Measurements from ENCODE around the gene AOPEP.

Gene AOPEP

GRCh38 chr9:94975480-94975879 is 249.0 kb downstream of the AOPEP start:
- no peak for DNase-seq

GRCh38 chr9:94976077-94976476 is 249.6 kb downstream of the AOPEP start:
- DNase-seq, result no peak

DNA sequence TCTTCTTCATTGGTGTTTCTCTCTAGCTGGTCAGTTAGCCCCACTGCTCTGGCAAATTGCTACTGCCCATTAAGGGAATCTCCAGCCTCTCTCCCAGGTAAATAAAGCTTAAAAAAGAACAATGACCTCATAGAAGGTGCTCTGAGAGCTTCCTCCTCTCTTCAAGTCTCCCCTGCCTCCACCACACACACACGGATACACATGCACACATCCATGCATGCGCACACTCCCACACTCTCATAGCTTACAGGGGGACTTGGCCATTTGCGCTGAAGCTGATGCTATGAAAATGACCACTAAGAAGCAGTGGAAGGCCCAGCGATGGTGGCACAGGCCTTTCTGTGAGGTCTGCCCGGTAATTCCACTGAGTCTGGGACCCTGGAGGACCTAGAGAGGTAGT is 250.9 kb downstream of the AOPEP start:
- DNase-seq, result no peak

- DNase-seq, result no peak
Observed at GRCh38 chr9:94979904-94980507, 253.5 kb downstream of the AOPEP start.

DNA sequence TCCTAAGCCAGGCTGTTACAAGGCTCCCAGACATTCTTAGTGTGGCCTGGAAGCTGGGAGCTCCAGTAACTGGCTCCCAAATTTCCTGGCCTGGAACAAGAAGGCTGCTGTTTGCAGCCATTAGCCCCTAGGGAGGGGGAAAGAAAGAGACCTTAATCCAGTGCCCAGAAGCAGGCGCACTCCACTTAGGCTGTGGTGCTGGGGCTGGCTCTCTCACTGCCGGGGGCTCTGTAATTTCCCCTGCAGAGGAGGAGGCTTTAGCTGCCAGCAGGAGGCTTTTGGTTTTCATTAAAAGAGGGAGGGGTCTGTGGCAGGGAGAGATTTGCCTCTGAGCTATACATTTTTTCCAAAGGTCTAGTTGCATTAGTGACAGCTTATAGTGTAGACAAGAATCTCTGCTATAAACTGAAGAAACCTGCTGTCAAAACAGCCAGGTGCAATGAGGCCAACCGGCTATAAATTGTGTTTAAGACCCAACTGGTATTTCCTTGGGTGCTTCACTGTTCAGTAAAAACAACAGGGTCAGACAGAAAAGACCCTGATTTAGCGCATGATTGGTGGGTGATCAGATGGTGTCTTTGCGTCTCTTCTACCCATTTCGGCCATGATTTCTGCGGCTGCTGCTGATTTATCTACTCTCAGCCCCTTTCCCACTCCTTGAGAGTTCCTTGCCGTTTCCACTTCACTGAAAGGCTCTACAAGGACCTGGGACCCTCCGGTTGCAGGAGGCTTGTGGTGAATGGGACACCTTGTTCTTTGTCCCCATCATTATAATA is 254.6 kb downstream of the AOPEP start:
- DNase-seq, result no peak

DNA sequence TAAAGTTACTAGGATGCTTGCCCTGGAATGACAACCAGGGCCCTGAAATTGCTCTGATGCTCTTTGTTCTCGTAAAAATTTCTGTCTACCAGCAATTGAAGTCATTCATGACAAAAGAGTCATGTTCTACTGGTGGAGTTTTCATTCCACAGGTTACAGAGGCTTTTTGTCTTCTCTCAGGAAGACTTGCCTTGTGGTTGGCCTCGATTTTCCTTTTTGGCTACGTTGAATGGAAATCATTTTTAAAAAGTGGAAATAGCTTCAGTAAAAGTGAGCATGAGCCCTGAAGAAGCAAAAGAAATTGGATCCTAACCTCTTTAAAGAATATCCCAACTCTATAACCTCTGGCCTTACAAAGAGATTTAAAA is 255.2 kb downstream of the AOPEP start:
- DNase-seq, result no peak

- DNase-seq, result no peak
Observed at GRCh38 chr9:94982211-94982610, 255.7 kb downstream of the AOPEP start.

GRCh38 chr9:94983552-94983951 is 257.1 kb downstream of the AOPEP start:
- DNase-seq, result no peak

- no peak for DNase-seq
Observed at GRCh38 chr9:94984891-94985476, 258.5 kb downstream of the AOPEP start.

- DNase-seq, result no peak
Observed at GRCh38 chr9:94985649-94986048, 259.1 kb downstream of the AOPEP start.

DNA sequence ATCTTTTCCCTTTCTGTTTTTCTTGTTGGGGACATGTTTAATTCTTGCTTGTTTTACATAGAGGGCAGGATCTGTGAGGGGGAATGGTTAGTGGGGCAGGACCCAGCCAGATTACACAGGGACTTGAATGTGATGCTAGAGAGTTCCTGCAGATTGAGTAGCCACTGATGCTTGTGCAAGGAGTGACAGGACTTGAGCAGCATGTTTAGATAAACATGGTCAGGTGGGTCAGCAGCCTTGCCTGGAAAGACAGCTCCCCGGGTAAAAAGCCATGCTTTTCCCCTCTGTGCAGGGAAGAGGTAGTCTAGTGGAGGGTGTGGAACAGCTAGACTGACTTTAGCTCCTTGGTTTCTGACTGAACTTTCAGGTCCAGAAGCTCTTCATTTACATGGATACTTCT is 261.2 kb downstream of the AOPEP start:
- DNase-seq, result no peak

GRCh38 chr9:94990897-94991561 is 264.5 kb downstream of the AOPEP start:
- no peak for DNase-seq

- DNase-seq, result no peak
Observed at GRCh38 chr9:94991961-94992907, 265.7 kb downstream of the AOPEP start.

DNA sequence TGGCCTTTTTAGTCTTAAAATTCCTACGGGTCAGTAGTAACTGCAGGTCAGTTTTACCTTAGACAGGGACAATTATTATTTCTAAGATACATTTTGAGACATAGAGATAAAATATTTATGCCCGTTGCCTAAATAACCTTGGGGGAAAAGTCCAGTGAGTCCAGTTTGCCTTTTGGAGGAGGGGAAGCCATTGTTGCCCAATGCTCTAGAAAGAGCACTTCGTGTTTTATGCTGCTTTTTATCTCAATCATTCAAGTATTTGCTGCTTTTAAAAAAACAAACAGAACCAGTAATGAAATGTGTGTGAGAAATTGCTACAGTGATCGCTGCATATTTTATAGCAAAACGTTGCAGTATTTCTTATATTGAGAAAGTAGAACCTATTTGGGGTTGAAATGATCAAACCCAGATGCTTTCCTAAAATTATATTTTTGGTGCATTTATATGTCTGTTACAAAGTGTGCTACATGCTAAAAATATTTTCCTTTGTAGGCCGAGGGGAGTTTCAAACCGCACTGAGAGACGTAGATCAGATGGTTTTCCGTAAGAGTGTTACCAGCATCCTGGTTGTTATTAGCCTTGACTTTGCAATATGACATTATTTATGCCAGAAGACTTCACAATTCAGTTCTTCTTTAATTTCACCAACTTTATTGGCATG is 266.8 kb downstream of the AOPEP start:
- no peak for DNase-seq

GRCh38 chr9:94993821-94994165 is 267.3 kb downstream of the AOPEP start:
- no peak for DNase-seq

DNA sequence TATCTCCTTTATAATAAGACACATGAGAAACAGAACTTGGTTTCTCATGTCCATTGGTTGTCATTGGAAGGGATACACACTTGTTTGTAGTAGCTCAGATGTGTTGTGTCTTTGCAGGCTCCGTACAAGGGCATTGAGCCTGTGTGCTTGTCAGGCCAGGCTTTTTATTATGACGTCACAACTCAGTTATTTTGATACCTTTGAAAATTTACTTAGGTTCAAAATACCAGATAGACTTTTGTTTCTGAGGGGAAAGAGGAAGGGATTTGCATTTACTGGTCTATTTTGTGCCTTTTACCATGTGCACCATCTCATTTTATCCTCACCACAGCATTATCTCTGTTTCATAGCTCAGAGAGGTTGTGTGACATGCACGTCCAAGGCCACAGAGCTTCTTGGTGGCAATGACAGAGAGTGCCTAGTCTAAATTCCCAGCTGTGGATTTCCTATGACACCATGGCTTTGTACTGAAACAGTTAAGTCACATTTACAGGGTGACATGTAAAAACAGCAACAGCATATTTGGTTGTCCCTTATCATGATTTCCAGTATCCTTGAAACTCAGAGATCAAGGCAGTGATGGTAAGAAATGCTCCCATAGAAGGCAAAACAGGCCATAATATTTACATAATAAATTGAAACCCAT is 268.7 kb downstream of the AOPEP start:
- no peak for DNase-seq

GRCh38 chr9:94996641-94997040 is 270.1 kb downstream of the AOPEP start:
- DNase-seq, result no peak

GRCh38 chr9:94997727-94998126 is 271.2 kb downstream of the AOPEP start:
- DNase-seq, result no peak

- no peak for DNase-seq
Observed at GRCh38 chr9:94999832-95000231, 273.3 kb downstream of the AOPEP start.

- no peak for DNase-seq
Observed at GRCh38 chr9:95000821-95001220, 274.3 kb downstream of the AOPEP start.

DNA sequence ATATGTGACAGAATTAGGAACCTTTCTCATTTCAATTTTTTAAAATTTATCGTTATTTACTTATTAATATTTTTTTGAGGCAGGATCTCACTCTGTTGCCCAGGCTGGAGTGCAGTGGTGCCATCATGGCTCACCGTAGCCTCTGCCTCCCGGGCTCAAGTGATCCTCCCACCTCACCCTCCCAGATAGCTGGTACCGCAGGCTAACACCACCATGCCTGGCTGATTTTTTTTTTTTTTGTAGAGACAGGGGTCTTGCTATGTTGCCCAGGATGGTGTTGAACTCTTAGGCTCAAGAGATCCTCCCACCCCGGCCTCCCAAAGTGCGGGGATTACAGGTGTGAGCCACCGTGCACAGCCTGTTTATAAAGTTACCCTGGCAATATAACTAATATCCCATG is 275.2 kb downstream of the AOPEP start:
- no peak for DNase-seq
